Mesothelial cell of epicardium (in vitro differentiated cells): Measurements from ENCODE around the gene AIFM3. TPM values are rescaled to one million over a fixed set of nuclear protein-coding genes. Genes with fewer than 3 reads are reported as not detected.

Experiments
- DNase-seq, 2 experiments: peaks; one replicate each; pipeline ENCODE4 v3.0.0; 2021; ENCODE audit warnings: low spot score in 2 of 2; ENCODE audit not compliant: unreplicated experiment in 2 of 2
- H3K27ac Mint-ChIP-seq: 2 replicates; pipeline ENCODE4 v1.8.0; 2021; ENCODE audit warnings: mixed read lengths
- H3K27me3 Mint-ChIP-seq: 2 replicates; pipeline ENCODE4 v1.8.0; 2021; ENCODE audit warnings: low read depth, mixed read lengths
- H3K36me3 Mint-ChIP-seq: 2 replicates; pipeline ENCODE4 v1.8.0; 2021; ENCODE audit warnings: mixed read lengths
- H3K4me1 Mint-ChIP-seq: 2 replicates; pipeline ENCODE4 v1.8.0; 2021; ENCODE audit warnings: mixed read lengths
- H3K4me3 Mint-ChIP-seq: 2 replicates; pipeline ENCODE4 v1.8.0; 2021; ENCODE audit warnings: mild to moderate bottlenecking, moderate library complexity, mixed read lengths
- H3K9me3 Mint-ChIP-seq: 2 replicates; pipeline ENCODE4 v1.8.0; 2021; ENCODE audit warnings: mixed read lengths
- total RNA-seq: library from RNA; stranded (reverse); gene quantifications from 3 replicates; pipeline ENCODE4 v1.2.1, GENCODE V29; 2021
- TF ChIP-seq, protein P1 (sequence below): fragments of 200-600 bp; sonication (generic); IDR thresholded peaks from one replicate; pipeline ENCODE4 v1.5.0; 2021; ENCODE audit warnings: antibody characterized with exemption; ENCODE audit not compliant: unreplicated experiment

The AIFM3 gene
- total RNA-seq, 1 donor from 2014 or later = 2.5 TPM

DNA sequence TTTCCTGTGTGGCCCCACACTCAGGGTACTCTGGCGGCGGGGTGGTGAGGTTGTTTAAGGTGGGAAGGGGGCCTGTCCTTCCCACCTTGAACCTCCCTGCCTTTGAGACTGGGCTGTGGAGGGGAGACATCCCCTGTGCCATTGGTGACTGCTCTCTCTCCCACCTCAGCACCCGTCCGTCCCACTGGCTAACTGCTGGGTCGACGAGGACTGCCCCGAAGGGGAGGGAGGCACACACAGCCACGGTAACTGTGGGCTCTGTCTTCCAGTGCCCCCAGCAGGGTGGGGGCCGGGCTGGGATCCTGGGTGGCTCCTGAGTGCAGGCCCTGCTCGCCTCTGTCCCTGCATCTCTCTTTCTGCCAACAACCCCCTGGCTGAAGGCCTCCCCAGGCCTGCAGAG is 55.5 kb downstream of the AIFM3 start:
- Mint-ChIP-seq H3K36me3 (no peaks in the 10 kb centered on the region), H3K4me1 (peaks cover 9% of the 10 kb centered on the region), H3K27ac (no peak overlapping the region), H3K27me3 (no peaks in the 10 kb centered on the region), H3K9me3 (no peaks in the 10 kb centered on the region), H3K4me3 (no peak overlapping the region)
- TF ChIP-seq, protein P1, sequence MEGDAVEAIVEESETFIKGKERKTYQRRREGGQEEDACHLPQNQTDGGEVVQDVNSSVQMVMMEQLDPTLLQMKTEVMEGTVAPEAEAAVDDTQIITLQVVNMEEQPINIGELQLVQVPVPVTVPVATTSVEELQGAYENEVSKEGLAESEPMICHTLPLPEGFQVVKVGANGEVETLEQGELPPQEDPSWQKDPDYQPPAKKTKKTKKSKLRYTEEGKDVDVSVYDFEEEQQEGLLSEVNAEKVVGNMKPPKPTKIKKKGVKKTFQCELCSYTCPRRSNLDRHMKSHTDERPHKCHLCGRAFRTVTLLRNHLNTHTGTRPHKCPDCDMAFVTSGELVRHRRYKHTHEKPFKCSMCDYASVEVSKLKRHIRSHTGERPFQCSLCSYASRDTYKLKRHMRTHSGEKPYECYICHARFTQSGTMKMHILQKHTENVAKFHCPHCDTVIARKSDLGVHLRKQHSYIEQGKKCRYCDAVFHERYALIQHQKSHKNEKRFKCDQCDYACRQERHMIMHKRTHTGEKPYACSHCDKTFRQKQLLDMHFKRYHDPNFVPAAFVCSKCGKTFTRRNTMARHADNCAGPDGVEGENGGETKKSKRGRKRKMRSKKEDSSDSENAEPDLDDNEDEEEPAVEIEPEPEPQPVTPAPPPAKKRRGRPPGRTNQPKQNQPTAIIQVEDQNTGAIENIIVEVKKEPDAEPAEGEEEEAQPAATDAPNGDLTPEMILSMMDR = no peak
- no peak for DNase-seq

DNA sequence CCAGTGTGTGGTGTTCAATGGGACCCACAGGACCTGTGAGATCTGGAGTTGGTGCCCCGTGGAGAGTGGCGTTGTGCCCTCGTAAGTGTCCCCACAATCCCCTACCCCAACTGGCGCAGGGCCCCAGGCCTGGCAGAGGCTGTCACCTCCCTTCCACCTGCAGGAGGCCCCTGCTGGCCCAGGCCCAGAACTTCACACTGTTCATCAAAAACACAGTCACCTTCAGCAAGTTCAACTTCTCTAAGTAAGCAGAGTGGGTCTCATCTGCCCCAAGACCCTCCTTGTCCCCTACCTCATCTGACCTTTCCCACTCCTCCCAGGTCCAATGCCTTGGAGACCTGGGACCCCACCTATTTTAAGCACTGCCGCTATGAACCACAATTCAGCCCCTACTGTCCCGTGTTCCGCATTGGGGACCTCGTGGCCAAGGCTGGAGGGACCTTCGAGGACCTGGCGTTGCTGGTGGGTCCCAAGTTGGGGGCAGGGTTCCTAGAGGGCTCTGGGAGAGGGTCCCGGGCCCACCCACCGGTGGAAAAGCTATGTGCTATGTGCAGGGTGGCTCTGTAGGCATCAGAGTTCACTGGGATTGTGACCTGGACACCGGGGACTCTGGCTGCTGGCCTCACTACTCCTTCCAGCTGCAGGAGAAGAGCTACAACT is 56.0 kb downstream of the AIFM3 start:
- no peaks in the 10 kb centered on the region for H3K27me3 Mint-ChIP-seq
- no peak overlapping the region for H3K4me3 Mint-ChIP-seq
- no peak for DNase-seq
- no peaks in the 10 kb centered on the region for H3K36me3 Mint-ChIP-seq
- no peaks in the 10 kb centered on the region for H3K9me3 Mint-ChIP-seq
- H3K27ac Mint-ChIP-seq = no peak overlapping the region
- peaks cover 11% of the 10 kb centered on the region for H3K4me1 Mint-ChIP-seq
- TF ChIP-seq, protein P1 = no peak

DNA sequence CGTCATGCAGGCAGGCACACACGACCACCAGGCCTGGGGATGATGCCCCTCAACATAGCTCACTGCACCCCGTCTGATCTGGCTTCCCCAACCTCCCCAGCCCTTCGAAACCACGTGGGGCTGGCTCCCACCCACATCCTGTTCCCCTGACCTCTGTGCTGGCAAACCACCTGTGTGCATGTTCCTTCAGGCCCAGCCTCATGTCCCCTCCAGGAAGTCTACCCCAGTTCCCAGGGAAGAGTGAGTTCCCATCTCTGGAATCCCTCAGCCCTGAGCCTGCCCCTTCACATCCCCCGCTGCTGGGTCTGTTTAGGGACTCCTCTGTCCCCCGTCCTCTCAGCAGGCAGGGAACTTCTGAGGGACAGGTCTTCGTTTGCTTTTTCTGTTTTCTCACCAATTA is 58.2 kb downstream of the AIFM3 start:
- DNase-seq = no peak
- Mint-ChIP-seq H3K4me1 (peaks cover 19% of the 10 kb centered on the region), H3K36me3 (no peaks in the 10 kb centered on the region), H3K9me3 (no peaks in the 10 kb centered on the region), H3K27ac (no peak overlapping the region), H3K4me3 (no peak overlapping the region), H3K27me3 (no peaks in the 10 kb centered on the region)
- TF ChIP-seq, protein P1 = no peak

DNA sequence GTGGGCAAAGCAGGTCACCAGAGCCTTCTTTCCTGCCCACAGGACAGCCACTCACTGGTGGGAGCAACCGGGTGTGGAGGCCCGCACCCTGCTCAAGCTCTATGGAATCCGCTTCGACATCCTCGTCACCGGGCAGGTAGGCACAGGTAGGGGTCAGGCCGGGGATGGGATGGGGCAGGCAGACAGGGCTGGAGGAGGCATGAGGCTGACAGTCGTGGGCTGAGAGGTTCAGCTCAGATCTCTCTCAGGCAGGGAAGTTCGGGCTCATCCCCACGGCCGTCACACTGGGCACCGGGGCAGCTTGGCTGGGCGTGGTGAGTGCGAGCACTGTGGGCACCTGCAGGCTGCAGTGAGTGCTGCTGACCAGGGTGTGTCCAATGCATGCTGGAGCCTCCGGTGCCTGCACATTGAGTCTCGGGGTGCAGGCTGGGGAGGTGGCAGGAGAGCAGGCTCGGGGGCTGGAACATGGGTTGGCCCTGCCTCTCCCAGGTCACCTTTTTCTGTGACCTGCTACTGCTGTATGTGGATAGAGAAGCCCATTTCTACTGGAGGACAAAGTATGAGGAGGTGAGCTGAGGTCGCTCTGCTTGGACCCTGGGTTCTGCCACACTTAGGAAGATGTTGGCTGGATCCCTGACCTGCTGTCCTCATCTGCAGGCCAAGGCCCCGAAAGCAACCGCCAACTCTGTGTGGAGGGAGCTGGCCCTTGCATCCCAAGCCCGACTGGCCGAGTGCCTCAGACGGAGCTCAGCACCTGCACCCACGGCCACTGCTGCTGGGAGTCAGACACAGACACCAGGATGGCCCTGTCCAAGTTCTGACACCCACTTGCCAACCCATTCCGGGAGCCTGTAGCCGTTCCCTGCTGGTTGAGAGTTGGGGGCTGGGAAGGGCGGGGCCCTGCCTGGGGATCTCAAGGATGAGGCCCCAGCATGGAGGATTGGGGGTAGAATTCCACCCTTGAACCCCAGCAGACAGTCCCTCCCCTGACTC is 59.0 kb downstream of the AIFM3 start:
- H3K9me3 Mint-ChIP-seq = no peaks in the 10 kb centered on the region
- no peak overlapping the region for H3K27ac Mint-ChIP-seq
- TF ChIP-seq, protein P1 = no peak
- H3K4me3 Mint-ChIP-seq = no peak overlapping the region
- peaks cover 22% of the 10 kb centered on the region for H3K4me1 Mint-ChIP-seq
- H3K27me3 Mint-ChIP-seq = peaks cover 5% of the 10 kb centered on the region
- H3K36me3 Mint-ChIP-seq = no peaks in the 10 kb centered on the region
- no peak for DNase-seq

DNA sequence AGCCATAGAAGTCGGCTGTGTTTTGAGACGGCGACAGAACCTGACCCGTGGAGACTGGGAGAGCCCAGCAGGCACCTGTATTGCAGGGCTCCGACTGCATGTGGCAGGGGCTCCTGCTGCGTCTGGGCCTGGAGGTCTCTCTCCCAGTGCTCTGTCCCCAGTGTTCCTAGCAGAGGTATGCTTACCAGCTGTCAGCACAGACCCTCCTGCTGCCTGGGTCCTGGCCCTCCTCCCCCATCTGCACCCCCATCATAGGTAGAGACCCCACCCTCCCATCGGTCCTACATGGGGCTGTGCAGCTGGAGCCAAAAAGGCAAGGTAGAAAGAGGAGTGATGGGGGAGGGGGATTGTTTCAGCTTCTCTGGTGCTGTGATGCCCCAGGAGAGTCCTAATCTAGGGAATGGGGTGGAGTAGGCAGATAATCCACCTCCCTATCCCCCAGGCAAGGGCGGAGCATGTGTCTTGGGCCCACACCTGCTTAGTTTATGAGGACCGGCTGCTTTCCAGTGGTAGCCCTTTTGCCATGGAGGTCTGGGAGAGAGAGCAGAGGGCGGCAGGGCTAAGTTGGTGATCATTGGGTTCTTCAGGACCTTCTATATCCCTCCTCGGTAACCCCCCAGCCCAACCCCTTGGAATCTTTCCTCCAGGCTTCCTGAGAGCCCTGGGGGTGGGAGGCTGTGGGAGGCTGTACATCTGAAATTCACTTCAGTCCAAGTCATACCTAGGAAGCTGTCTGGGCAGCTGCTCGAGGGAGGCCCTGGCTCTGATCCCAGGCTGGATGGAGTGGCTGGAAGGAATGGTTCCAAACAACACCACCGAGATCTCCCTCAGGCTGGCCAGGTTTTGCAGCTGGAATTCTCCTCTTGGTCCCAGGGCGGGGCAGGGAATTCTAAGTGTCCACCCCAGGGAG is 60.0 kb downstream of the AIFM3 start:
- TF ChIP-seq, protein P1 = no peak
- Mint-ChIP-seq H3K4me1 (peaks cover 24% of the 10 kb centered on the region), H3K36me3 (no peaks in the 10 kb centered on the region), H3K27me3 (peaks cover 6% of the 10 kb centered on the region), H3K4me3 (no peak overlapping the region), H3K9me3 (no peaks in the 10 kb centered on the region), H3K27ac (peak overlapping the region; percentile 75)
- no peak for DNase-seq
